ENCODE data around the gene TMEM19.

Gene TMEM19

DNA sequence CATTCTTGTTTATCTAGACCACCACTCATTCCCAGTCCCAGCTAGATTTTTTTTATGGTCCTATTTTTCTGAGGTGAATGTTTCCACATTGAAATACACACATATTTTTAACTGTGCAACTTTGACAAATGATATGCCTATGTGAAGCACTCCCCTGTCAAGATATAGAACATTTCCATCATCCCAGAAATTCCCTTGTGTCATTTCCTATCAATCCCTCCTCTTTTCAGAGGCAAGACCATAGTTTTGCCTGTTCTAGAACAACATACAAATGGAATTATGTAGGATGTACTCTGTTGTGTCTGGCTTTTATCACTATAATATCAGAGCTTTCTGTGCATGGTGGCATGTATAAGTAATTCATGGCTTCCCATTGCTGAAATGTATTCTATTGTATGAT lies 32.7 kb downstream of the TMEM19 start:
- no peak for DNase-seq (ENCODE audit: low read depth in 2 of 2)

DNA sequence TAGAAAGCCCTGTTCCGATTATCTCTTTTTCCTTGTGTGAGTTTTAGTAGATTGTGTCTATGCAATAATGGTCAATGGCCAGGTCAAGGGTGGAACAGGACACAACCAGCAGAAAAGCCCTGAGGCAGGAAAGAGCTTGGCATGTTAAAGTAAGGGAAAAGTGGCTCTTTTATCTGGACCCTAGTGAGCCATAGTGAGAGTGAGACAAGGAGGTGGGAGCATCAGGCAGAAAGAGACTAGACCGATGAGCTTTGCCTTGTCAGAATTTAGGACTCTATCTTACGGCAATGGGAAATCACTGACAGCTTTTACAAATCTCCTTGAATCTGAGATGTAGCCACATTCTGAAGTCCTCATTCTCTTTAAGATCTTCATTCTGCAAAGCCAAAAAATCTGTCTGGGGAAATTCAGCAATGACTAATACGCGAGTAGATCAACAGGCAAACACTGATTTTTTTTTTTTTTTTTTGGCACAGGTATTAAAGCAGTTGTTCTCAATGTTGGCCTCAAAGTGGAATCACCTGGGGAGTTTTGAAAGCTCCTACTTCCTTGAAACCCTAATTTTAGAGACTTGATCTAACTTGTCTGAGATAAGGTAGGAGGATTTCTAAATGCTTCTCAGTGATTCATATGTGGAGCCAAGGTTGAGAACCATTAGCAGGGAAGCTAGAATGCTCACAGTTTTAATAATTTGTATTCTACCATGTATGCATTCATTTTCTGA lies 33.9 kb downstream of the TMEM19 start:
- DNase-seq (ENCODE audit: low read depth in 2 of 2), result no peak

DNA sequence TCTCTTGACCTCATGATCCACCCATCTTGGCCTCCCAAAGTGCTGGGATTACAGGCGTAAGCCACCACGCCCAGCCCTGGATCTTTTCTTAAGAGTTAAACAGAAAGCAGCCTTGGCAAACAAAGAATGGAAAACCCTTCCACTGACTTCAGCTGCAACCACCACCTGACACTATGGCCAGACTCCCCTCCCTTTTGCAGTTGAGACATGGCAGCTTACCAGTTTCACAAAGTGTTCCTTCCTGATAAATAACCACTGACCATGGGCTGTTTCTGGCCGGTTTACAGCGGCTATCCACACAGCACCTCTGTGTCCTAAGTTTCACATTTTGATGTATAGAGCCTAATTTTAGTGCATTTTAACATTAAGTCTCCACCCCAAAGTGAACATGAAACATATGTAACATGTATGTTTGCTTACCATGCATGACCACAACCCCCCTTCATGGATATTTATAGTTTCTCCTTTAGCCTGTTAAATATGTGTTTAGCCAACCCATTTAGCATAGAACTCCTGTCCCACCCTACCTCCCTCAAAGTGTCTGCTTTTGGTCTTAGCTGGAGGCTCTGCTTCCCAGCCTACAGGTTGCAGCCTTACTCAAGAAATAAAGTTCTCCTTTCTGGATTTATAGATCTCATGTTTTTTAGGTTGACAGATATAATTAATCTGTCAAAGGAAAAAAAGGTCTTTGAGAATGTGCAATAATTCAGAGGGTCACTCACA lies 36.1 kb downstream of the TMEM19 start:
- no peak for DNase-seq (ENCODE audit: low read depth in 2 of 2)

DNA sequence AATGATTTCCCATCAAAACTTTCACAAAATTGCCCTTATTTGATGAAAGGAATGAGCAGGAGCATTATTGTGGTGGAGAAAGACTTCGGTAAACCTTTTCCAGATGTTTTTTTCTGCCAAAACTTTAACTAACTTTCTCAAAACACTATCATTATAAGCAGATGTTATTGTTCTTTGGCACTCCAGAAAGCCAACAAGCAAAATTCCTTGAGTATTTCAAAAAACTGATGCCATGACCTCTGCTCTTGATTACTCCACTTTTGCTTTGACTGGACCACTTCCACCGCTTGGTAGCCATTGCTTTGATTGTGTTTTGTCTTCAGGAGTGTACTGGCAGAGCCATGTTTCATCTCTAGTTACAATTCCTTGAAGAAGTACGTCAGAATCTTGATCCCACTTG lies 39.1 kb downstream of the TMEM19 start:
- no peak for DNase-seq (ENCODE audit: low read depth in 2 of 2)

DNA sequence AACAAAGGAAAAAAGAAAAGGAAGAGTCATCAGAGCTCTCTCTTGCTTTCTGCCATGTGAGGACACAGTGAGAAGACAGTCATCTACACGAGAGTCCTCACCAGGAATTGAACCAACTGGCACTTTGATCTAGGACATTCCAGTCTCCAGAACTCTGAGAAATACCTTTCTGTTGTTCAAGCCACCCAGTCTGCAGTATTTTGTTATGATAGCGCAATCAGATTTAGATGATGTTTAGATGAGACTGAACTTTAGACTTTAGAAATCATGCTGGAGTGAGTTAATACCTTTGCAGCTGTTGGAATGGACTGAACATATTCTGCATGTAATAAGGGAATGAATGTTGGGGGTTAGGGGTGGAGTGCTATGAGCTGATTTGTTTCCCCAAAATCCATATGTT lies 40.7 kb downstream of the TMEM19 start:
- no peak for DNase-seq (ENCODE audit: low read depth in 2 of 2)

DNA sequence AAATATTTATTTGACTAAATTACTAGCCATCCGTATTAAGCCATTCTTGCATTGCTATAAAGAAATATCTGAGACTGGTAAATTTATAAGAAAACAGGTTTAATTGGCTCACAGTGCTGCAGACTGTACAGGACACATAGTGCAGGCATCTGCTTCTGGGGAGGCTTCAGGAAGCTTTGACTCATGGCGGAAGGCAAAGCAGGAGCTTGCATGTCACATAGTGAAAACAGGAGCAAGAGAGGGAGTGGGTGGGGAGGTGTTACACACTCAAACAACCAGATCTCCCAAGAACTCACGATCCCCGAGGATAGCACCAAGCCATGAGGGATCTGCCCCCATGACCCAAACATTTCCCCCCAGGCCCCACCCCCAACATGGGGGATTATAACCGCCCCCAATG lies 42.1 kb downstream of the TMEM19 start:
- DNase-seq (ENCODE audit: low read depth in 2 of 2), result no peak

DNA sequence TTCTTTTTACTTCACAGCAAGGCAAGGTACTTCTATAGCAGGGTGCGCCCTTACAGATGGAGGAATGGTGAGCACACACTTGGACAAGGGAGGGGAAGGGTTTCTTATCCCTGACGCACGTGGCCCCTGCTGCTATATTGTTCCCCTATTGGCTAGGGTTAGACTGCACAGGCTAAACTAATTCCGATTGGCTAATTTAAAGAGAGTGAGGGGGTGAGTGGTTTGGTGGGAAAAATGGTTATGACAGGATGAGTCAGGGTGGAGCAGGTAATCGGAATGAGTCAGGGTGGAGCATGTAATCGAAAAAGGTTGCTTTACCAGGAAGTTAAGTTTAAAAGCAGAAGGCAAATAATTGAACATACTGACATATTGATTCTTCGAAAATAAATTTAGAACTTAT lies 45.1 kb downstream of the TMEM19 start:
- DNase-seq (ENCODE audit: low read depth in 2 of 2), result no peak

DNA sequence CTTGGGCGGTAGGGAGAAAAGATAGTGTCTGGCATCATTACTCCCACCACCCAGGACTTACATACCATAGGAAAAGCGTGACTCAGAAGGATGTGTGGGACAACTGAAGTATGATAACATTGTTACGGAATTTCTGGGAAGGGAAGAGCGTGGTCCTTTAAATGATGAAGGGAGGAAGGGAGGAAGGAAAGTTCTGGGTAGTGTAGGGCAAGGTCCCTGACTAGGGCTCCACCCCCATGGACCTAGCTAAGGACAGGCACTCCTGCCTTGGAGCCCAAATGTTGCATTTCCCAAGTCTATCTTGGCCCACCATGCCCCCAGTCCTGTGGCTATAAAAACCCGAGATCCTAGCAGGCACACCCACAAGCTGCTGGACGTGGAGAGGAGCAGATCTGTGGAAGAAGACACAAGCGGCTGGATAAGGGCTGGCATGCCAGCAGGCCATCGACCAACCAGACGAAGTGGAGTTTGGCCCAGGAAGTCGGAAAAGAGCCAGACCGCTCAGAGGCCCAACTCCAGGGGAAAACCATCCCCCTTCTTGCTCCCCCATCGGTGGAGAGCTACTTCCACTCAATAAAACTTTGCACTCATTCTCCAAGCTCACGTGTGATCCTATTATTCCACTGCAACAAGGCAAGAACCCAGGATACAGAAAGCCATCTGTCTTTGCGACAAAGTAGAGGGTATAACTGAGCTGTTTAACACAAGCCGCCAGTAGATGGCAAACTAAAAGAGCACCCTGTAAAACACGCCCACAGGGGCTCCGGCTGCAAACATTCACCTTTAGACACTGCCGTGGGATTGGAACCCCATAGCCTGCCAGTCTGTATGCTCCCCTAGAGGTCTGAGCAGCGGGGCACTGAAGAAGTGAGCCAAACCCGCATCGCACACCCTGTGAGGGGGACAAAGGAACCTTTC lies 45.8 kb downstream of the TMEM19 start:
- DNase-seq (ENCODE audit: low read depth in 2 of 2), result no peak

DNA sequence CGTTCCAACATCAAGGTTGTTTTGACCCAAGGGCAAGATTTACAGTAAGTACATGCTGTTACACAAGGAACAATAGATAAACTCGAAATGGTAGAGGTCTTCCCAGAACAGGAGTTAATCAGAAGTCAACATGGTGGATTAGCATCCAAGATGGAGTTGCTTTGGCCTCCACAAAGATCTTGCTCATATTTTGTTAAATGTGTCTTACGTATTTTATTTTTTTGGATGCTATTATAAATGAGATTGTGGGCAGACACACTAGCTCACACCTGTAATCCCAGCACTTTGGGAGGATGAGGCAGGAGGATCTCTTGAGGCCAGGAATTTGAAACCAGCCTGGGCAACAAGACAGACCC lies 46.5 kb downstream of the TMEM19 start:
- DNase-seq (ENCODE audit: low read depth in 2 of 2), result no peak

DNA sequence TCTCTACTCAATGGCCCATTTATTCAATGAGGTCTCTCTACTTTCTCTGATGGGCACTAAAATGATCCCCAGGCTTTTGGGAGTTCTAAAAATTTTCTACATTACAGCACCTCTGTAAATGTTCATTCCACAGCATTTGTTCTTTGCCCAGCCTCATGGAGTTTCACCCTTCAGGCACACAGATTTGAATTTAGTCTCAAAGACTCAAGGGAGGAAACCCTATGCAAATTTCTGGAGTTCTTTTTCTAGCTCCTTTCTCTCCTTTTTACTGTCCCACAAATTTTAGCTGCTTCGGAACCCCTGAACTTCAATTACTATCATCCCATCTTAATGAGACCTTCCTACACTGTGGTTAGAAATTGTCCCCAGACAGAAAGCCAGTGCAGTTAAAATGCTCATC lies 51.3 kb downstream of the TMEM19 start:
- no peak for DNase-seq (ENCODE audit: low read depth in 2 of 2)

DNA sequence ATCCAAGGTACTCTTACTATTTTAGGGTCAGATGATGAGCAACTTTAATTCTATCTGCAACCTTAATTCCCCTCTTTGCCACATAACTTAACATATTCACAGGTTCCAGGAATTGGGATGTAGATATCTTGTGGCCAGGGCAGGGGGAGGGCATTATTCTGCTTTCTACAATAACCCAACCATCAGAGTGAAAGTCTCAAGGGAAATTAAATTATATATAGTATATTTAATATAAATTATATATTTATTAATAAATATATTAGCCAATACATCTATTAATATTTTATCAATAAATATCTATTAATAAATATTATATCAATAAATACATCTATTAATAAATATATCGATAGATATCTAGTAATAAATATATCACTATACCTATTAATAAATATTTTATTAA lies 57.1 kb downstream of the TMEM19 start:
- no peak for DNase-seq (ENCODE audit: low read depth in 2 of 2)

DNA sequence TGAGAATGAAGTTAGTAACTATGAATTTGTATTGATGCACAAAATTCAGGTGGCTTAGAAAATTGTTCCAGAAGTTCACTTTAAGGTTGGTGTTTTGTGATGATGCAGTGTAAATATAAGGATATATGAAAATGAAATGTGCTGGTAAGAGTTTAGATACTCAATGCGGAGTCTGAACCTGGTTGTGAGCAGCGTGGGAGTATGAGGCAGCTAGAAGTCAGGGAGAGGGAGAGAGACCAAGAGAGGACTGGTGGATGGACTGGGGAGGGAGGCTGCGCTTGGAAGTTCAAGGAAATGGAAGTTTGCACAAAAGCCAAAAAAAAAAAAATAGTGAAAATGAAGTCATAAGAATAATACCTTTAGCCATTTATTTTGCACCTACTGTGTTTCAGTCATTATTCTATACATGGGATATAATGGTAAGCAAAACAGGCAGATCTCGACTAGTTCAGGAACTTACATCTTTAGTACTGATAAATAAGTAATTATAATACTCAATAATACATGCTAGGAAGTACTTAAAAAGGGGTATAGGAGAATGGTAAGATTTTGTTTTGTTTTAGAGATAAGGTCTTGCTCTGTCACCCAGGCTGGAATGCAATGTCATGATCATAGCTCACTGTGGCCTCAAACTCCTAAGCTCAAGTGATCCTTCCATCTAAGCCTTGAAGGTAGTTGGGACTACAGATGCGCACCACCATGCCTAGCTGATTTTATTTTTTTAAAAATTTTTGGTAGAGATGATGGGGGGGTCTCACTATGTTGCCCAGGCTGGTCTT lies 58.8 kb downstream of the TMEM19 start:
- no peak for DNase-seq (ENCODE audit: low read depth in 2 of 2)

DNA sequence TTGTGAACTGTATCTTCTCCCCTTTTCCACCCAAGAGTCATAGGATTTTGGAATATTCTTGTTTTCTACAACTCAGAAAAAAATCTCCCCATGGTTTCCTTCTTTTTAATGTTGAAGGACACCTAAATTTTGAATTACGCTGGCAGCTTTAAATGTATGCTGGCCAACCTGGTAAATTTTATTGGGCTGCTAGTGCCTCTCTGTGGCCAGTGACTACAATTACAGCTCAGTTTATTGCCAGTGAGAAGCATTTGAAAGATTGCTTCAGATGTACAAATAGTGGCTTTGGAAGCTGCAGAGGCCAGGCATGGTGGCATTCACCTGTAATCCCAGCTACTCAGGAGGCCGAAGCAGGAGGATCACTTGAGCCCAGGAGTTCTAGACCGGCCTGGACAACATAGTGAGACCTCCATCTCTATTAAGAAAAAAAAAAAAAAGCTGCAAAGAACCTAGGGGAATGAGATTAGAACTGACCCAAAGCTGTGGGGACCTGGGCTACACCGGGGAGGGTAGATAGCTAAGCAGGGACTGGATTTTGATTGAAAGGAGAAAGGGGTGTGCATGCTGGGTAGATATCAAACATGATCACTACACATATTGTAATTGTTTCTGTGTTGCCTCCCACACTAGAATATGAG lies 61.2 kb downstream of the TMEM19 start:
- peak; percentile 10 to 14 for DNase-seq (ENCODE audit: low read depth in 2 of 2)

DNA sequence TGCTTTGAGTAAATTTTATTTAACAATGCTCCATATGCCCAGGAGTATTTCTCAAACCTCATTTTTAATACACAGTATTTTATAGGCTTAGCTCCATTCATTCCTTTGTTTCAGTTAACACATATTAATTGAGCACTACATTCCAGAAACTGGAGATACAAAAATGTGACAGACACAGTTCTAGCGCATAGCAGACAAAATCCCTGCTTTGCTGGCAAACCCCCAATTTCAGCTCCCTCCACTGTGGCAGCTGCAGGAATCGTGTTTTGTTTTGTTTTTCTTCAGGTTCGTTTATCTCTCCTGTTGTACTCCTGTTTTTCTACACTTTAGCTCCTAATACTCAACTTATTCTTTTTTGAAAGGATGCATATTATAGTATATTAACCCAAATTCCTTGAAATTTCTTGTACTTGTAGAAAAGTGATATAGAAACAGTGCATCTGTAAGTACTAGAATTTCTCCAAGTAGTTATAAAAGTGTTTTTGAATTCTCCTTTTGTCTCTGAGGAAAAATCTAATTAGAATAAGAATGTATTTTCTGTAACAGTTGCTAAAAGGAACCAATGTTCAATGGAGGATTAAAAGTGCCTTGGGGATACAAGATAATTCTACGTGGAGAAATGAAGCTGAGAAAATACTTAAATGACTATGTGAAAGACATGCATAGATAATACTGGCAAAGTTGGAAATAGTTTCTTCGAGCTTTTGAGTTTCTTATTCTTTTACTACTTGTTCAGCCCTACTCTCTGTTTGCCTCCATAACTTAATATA lies 62.4 kb downstream of the TMEM19 start:
- no peak for DNase-seq (ENCODE audit: low read depth in 2 of 2)

DNA sequence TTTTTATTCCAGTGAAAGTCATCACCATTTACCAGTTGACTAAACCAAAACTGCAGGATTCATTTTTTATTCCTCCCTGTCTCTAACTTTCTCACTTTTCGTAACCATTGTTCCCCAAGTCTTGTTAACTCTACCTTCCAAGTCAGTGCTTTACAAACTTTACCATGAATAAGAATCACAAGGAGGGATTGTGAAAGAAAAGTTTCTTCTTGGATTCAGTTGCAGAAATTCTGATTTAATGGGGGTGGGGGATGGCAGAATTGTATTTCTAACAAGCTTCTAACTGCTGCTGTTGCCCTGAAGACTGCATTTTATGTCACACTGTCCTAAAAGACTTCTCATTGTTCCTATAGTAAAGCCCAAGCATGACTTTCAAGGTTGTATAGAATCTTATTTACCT lies 63.8 kb downstream of the TMEM19 start:
- DNase-seq (ENCODE audit: low read depth in 2 of 2), result no peak

DNA sequence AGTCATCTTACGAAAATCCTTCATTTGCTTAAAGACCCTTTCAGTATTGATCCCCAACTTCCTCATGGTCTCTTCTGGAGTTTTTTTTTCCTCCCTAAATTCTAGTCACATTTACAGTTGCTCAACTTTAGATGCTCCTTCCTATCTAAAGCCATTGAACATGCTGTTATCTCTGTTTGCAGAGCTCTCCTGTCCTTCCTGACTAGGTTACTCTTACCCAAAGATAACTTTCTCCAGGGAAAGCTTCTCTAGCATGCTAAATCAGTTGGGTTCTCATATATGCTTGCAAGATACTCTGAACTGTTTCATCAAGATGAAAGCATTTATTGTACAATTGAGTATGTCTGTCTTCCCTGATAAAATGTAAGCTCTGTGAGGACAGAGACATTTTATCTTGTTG lies 67.0 kb downstream of the TMEM19 start:
- no peak for DNase-seq (ENCODE audit: low read depth in 2 of 2)
